ENCODE data around the gene TRMO. TPM values are rescaled to one million over a fixed set of nuclear protein-coding genes. Genes with fewer than 3 reads are reported as not detected.

TRMO gene
- total RNA-seq, 1 donor from 2014 or later: 6.8 TPM

DNA sequence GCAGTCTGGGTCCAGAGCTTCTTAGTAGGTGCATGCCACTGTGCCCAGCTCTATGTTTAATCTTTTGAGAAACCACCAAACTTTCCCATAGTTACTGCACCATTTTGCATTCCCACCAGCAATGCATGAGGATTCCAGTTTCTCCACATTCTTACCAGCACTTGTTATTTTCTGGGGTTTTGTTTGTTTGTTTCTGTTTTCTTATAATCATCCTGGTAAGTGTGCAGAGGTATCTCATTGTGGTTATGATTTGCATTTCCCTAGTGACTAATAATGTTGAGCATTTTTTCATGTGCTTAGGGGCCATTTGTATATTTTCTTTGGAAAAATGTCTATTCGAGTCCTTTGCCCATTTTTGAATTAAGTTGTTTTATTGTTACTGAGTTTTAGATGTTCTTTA is 57.9 kb downstream of the TRMO start:
- peaks cover 9% of the 10 kb centered on the region for H3K27me3 Mint-ChIP-seq (ENCODE audit: unreplicated experiment)

DNA sequence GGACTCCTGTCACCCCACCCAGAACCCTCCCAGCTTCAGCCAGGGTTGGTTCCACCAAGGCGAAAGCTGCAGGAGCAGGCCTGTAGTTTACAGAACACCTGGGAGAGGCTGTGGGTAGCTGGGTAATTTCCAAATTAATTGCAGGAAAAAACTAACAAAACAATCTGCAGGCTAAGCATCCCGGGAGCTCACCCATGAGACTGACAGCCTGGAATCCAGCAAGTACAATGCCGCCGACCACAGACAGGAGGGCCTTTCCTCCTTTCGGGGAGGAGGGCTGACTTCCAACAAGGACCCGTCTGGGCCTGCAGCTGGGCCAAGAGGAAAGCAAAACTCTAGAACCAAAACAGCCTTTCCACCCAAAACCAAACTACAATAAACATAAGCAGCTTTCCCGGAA is 59.0 kb downstream of the TRMO start:
- H3K4me3 Mint-ChIP-seq (ENCODE audit: unreplicated experiment): no peak overlapping the region
- H3K4me1 Mint-ChIP-seq (ENCODE audit: unreplicated experiment): no peaks in the 10 kb centered on the region
- H3K36me3 Mint-ChIP-seq (ENCODE audit: low read depth, unreplicated experiment): no peaks in the 10 kb centered on the region
- DNase-seq (ENCODE audit: low spot score): no peak
- peaks cover 5% of the 10 kb centered on the region for H3K9me3 Mint-ChIP-seq (ENCODE audit: unreplicated experiment)
- TF ChIP-seq, protein P1, sequence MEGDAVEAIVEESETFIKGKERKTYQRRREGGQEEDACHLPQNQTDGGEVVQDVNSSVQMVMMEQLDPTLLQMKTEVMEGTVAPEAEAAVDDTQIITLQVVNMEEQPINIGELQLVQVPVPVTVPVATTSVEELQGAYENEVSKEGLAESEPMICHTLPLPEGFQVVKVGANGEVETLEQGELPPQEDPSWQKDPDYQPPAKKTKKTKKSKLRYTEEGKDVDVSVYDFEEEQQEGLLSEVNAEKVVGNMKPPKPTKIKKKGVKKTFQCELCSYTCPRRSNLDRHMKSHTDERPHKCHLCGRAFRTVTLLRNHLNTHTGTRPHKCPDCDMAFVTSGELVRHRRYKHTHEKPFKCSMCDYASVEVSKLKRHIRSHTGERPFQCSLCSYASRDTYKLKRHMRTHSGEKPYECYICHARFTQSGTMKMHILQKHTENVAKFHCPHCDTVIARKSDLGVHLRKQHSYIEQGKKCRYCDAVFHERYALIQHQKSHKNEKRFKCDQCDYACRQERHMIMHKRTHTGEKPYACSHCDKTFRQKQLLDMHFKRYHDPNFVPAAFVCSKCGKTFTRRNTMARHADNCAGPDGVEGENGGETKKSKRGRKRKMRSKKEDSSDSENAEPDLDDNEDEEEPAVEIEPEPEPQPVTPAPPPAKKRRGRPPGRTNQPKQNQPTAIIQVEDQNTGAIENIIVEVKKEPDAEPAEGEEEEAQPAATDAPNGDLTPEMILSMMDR (IDR thresholded peaks at IDR 0.05; ENCODE audit: unreplicated experiment): no peak
- peaks cover 9% of the 10 kb centered on the region for H3K27me3 Mint-ChIP-seq (ENCODE audit: unreplicated experiment)
- H3K27ac Mint-ChIP-seq (ENCODE audit: unreplicated experiment): no peak overlapping the region

More for the DNA sequence above, 57.9 kb downstream of the TRMO start:
- Mint-ChIP-seq H3K9me3 (ENCODE audit: unreplicated experiment) (peaks cover 5% of the 10 kb centered on the region), H3K4me1 (ENCODE audit: unreplicated experiment) (no peaks in the 10 kb centered on the region), H3K27ac (ENCODE audit: unreplicated experiment) (no peak overlapping the region), H3K36me3 (ENCODE audit: low read depth, unreplicated experiment) (no peaks in the 10 kb centered on the region), H3K4me3 (ENCODE audit: unreplicated experiment) (no peak overlapping the region)
- TF ChIP-seq, protein P1 (IDR thresholded peaks at IDR 0.05; ENCODE audit: unreplicated experiment): no peak
- DNase-seq (ENCODE audit: low spot score): no peak

DNA sequence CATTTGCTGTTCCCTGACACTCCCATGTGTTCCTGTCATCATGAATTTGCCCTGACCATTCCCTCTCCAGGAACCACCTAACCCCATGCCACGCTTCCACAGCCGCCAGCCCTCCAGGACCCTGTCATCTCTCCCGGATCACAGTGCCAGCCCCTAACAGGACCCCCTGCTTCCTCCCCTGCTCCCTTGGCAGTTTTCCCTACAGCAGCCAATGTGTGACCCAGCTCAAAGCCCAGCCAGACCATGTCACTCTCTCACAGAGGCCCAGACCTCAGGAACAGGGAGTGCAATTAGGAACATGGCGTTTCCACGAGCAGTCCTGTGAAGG is 61.2 kb downstream of the TRMO start:
- Mint-ChIP-seq H3K4me1 (ENCODE audit: unreplicated experiment) (peaks cover 7% of the 10 kb centered on the region), H3K36me3 (ENCODE audit: low read depth, unreplicated experiment) (no peaks in the 10 kb centered on the region), H3K9me3 (ENCODE audit: unreplicated experiment) (no peaks in the 10 kb centered on the region), H3K27me3 (ENCODE audit: unreplicated experiment) (peaks cover 18% of the 10 kb centered on the region), H3K4me3 (ENCODE audit: unreplicated experiment) (no peak overlapping the region), H3K27ac (ENCODE audit: unreplicated experiment) (no peak overlapping the region)
- no peak for DNase-seq (ENCODE audit: low spot score)
- TF ChIP-seq, protein P1 (IDR thresholded peaks at IDR 0.05; ENCODE audit: unreplicated experiment): no peak

DNA sequence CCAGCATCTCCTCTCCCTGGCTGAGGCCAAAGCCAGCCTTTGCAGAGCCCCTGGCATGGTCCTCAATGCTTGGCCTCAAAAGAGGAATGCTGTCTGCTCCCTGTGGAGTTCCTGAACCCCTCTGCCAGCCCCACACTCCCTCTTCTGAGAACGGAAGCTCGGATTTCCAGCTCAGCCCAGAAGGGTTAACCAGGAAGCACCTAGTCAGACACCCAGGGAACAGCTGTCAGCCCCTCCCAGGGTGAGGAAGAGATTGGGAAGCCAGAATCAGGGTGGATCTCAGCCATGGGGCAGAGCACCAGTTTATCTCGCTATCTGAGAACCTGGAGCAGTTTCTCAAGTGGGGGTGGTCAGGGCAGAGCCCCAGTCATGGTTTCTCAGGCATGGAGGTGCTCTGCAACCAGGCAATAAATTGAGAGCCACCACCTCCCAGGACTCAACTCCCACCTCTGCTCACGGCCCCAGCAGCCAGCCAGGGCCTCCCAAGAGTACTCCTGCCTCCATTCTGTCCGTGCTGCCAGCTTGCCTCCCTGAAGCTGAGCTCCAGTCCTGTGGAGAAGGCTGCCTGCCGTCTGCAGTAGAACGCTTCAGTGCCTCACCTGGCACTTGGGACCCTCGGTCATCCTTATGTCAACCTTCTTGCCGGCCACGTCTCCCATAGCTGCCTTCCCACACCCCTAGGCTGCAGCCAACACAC is 61.7 kb downstream of the TRMO start:
- TF ChIP-seq, protein P1 (IDR thresholded peaks at IDR 0.05; ENCODE audit: unreplicated experiment): no peak
- no peak overlapping the region for H3K27ac Mint-ChIP-seq (ENCODE audit: unreplicated experiment)
- peaks cover 22% of the 10 kb centered on the region for H3K27me3 Mint-ChIP-seq (ENCODE audit: unreplicated experiment)
- H3K9me3 Mint-ChIP-seq (ENCODE audit: unreplicated experiment): no peaks in the 10 kb centered on the region
- H3K4me3 Mint-ChIP-seq (ENCODE audit: unreplicated experiment): no peak overlapping the region
- H3K4me1 Mint-ChIP-seq (ENCODE audit: unreplicated experiment): peaks cover 7% of the 10 kb centered on the region
- no peaks in the 10 kb centered on the region for H3K36me3 Mint-ChIP-seq (ENCODE audit: low read depth, unreplicated experiment)
- no peak for DNase-seq (ENCODE audit: low spot score)

DNA sequence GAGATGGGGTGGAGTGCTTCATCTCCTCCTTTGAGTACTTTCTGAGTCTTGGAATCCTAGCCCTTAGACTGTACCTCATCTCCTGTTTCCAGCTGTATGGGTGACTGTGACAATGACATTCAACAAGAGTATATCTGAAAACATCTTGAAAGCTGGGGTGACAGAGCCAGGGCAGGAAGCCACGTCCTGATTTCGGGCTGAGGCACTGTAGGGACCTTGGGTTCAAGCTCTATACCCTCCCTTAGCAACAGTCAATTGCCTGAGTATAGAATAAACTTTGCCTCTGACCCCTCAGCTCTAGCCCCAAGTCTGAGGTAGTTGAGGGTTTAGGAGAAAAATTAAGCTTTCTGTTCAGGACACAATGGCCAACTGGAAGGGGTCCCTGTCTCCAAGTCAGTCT is 63.0 kb downstream of the TRMO start:
- H3K4me3 Mint-ChIP-seq (ENCODE audit: unreplicated experiment): no peak overlapping the region

More for the DNA sequence above, 63.0 kb downstream of the TRMO start:
- no peak for DNase-seq (ENCODE audit: low spot score)
- H3K36me3 Mint-ChIP-seq (ENCODE audit: low read depth, unreplicated experiment): no peaks in the 10 kb centered on the region
- no peak overlapping the region for H3K27ac Mint-ChIP-seq (ENCODE audit: unreplicated experiment)
- H3K9me3 Mint-ChIP-seq (ENCODE audit: unreplicated experiment): no peaks in the 10 kb centered on the region
- peaks cover 30% of the 10 kb centered on the region for H3K27me3 Mint-ChIP-seq (ENCODE audit: unreplicated experiment)
- peaks cover 7% of the 10 kb centered on the region for H3K4me1 Mint-ChIP-seq (ENCODE audit: unreplicated experiment)
- TF ChIP-seq, protein P1 (IDR thresholded peaks at IDR 0.05; ENCODE audit: unreplicated experiment): no peak

All from endothelial cell (in vitro differentiated cells).